ENCODE measurements around the gene ALOX15B.

DNA sequence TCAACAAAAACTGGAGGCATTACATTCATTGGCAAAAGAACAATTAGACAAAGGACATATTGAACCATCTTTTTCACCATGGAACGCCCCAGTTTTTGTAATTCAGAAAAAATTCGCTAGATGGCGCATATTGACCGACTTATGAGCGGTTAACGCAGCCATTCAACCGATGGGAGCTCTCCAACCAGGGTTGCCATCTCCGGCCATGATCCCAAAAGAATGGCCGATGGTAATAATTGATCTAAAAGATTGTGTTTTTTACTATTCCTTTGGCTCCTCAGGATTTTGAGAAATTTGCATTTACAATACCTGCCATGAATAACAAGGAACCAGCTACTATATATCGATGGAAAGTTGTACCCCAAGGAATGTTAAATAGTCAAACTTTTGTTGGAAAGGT, 21.4 kb downstream of the ALOX15B start:
- TF ChIP-seq EZH2 (IDR thresholded peaks at IDR 0.05; ENCODE audit: borderline replicate concordance, low read depth, low read length, severe bottlenecking) (no peak), CTCF (IDR thresholded peaks at IDR 0.05; ENCODE audit: borderline replicate concordance, extremely low read depth, low read length, poor library complexity, severe bottlenecking) (peak; percentile 81)

Measured in DND-41 (cell line).